ENCODE results near the gene RIMS1.
A peak's percentile ranks its signal among the peaks of the same experiment; 100 is the strongest.

The RIMS1 gene

DNA sequence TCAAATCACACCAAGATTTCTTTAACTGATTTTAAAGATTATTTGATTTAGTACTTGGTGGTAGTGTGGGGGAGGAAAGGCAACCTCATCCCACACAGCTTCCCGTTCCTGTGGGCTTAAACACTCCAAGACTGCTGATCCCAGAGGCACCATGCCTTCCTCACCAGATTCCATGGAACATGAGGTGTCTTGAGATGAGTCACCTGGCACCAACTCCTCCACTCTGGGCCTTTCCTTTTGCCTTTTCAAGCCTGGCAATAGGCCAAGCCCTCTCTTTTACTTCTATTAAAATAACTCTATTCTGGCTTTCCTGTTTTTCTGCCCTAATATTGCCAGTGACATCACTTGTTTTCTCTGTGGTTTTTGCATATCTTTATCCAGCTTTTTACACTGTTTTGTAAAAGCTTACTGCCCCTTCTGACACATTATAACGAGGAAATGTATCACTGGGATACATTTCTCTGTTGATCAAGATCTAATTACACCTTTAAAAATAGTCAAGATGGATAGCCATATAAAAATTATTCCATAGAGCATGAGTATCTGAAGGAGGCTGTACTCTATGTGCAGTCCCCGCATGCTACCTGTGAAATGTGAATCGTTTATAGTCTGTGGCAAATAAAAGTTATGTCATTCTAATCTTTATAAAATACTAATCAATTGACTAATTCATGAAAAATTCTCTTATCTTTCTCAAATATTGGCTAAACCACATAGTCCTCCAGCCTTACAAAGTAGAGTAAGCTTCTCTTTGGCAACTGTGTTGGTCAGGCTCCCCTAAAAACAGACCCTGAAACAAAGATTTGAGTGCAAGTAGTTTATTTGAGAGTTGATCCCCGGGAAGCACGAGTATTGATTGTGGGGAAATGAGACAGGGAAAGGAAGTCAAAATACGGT is 477.7 kb downstream of the RIMS1 start:
- Histone ChIP-seq H3K9ac (ENCODE audit: low read depth, low read length) (no peak overlapping the region), H3K36me3 (ENCODE audit: insufficient read depth, low read length) (no peaks in the 10 kb centered on the region), H3K9me3 (replicated peaks; ENCODE audit: low read length) (no peaks in the 10 kb centered on the region), H3K4me2 (ENCODE audit: low read length) (peak overlapping the region; percentile 15), H3K4me3 (ENCODE audit: low read length) (no peak overlapping the region), H3K27me3 (ENCODE audit: control insufficient read depth, insufficient read depth, low read length) (no peaks in the 10 kb centered on the region), H3K4me1 (ENCODE audit: control insufficient read depth, insufficient read depth, low read length) (peaks cover 20% of the 10 kb centered on the region)

DNA sequence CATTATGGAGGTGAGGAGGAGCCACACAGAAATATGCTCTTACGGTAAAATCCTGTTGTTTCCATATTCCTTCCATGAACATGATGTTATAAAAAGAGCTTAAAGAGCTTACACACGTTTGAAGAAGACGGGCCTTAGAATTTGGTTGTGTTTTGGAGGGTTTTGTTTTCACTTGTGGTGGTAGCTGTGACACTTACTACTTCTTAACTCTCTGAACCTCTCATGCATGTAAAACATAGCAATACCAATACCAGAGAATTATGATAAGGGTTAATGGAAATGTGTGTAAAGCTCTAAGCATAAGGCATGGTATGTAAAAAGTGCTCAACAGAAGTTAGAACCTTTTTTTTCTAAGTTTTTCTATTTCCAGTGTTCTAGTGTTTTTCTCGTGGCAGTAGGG is 479.4 kb downstream of the RIMS1 start:
- H3K27me3 ChIP-seq (ENCODE audit: control insufficient read depth, insufficient read depth, low read length): no peaks in the 10 kb centered on the region
- H3K4me3 ChIP-seq (ENCODE audit: low read length): no peak overlapping the region
- H3K9ac ChIP-seq (ENCODE audit: low read depth, low read length): no peak overlapping the region
- no peaks in the 10 kb centered on the region for H3K36me3 ChIP-seq (ENCODE audit: insufficient read depth, low read length)
- no peaks in the 10 kb centered on the region for H3K9me3 ChIP-seq (replicated peaks; ENCODE audit: low read length)
- no peak overlapping the region for H3K4me2 ChIP-seq (ENCODE audit: low read length)
- H3K4me1 ChIP-seq (ENCODE audit: control insufficient read depth, insufficient read depth, low read length): peaks cover 20% of the 10 kb centered on the region

DNA sequence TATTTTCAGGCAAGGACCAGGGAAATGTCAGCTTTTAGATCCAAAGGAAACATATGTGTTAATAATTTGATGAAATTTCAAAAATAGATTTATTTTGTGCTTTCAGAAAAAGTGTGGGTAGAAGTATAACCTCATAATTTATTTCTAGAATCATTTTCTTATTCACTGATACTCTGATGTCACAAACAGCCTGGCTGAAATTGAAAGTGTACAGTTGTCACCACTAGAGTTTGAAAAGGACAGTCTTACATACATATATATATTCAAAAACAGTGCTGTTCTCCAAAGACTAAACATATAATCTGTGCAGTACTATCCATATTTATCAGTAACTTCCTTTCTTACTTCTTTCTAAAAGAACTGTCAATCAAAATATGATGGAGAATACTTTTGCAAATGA is 481.1 kb downstream of the RIMS1 start:
- Histone ChIP-seq H3K36me3 (ENCODE audit: insufficient read depth, low read length) (no peaks in the 10 kb centered on the region), H3K27me3 (ENCODE audit: control insufficient read depth, insufficient read depth, low read length) (no peaks in the 10 kb centered on the region), H3K4me2 (ENCODE audit: low read length) (no peak overlapping the region), H3K9me3 (replicated peaks; ENCODE audit: low read length) (no peaks in the 10 kb centered on the region), H3K4me3 (ENCODE audit: low read length) (no peak overlapping the region), H3K4me1 (ENCODE audit: control insufficient read depth, insufficient read depth, low read length) (peaks cover 20% of the 10 kb centered on the region), H3K9ac (ENCODE audit: low read depth, low read length) (no peak overlapping the region)

DNA sequence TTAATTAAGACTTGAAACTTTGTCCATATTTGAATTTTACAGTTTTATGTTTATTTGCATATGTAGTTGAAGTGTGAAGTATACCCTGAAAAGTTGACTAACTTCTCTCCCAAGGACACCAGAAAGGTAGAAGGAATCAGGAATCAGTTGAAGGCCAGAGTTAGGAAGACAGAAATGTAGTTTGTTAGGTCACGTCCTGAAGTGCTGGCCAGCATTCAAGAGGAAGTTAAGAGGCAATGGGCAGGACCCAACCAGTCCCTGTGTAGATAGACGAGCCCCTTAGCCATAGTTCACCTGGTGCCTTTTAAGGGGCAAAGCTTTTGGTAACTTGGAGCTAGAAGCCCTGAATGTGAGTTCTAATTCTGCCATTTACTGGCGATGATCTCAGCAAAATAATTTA is 485.1 kb downstream of the RIMS1 start:
- H3K9me3 ChIP-seq (replicated peaks; ENCODE audit: low read length): no peaks in the 10 kb centered on the region
- H3K36me3 ChIP-seq (ENCODE audit: insufficient read depth, low read length): no peaks in the 10 kb centered on the region
- H3K27me3 ChIP-seq (ENCODE audit: control insufficient read depth, insufficient read depth, low read length): no peaks in the 10 kb centered on the region
- H3K4me3 ChIP-seq (ENCODE audit: low read length): no peak overlapping the region
- H3K4me1 ChIP-seq (ENCODE audit: control insufficient read depth, insufficient read depth, low read length): peaks cover 2% of the 10 kb centered on the region
- no peak overlapping the region for H3K9ac ChIP-seq (ENCODE audit: low read depth, low read length)
- H3K4me2 ChIP-seq (ENCODE audit: low read length): no peak overlapping the region

DNA sequence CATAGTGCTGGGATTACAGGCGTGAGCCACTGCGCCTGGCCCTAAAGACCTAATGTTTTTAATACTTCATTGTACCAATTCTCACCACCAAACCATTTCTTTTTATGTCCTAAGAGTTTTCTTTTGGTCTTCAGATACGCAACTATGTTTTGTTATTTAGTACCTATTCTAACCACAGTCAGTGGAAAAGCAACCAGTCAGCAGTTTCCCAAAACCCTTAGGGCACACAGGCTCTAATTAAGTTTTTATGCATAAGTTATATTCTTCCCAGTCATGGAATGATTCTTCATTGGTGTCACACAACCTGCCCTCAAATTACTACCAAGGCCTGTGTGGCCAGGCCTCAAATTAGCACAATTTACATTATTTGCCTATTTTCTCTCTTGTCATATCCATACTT is 487.8 kb downstream of the RIMS1 start:
- H3K36me3 ChIP-seq (ENCODE audit: insufficient read depth, low read length): no peaks in the 10 kb centered on the region
- no peak overlapping the region for H3K9ac ChIP-seq (ENCODE audit: low read depth, low read length)
- H3K27me3 ChIP-seq (ENCODE audit: control insufficient read depth, insufficient read depth, low read length): no peaks in the 10 kb centered on the region
- H3K4me2 ChIP-seq (ENCODE audit: low read length): no peak overlapping the region
- no peaks in the 10 kb centered on the region for H3K9me3 ChIP-seq (replicated peaks; ENCODE audit: low read length)
- no peak overlapping the region for H3K4me3 ChIP-seq (ENCODE audit: low read length)
- H3K4me1 ChIP-seq (ENCODE audit: control insufficient read depth, insufficient read depth, low read length): peaks cover 2% of the 10 kb centered on the region

DNA sequence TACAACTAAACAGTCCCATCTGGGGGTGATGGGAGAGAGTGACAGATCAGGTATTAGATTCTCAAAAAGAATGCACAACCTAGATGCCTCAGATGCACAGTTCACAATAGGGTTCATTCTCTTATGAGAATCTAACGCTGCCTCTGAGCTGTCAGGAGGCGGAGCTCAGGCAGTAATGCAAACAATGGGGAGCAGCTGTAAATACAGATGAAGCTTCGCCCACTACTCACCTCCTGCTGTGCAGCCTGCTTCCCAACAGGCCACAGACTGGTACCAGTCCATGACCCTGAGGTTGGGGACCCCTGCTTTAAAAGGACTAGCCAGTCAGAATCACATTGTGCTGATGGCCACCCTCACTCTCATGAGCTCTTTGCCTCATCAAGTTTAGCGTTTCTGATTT is 488.5 kb downstream of the RIMS1 start:
- no peak overlapping the region for H3K4me3 ChIP-seq (ENCODE audit: low read length)
- no peaks in the 10 kb centered on the region for H3K9me3 ChIP-seq (replicated peaks; ENCODE audit: low read length)
- H3K27me3 ChIP-seq (ENCODE audit: control insufficient read depth, insufficient read depth, low read length): no peaks in the 10 kb centered on the region
- no peak overlapping the region for H3K4me2 ChIP-seq (ENCODE audit: low read length)
- H3K9ac ChIP-seq (ENCODE audit: low read depth, low read length): no peak overlapping the region
- H3K4me1 ChIP-seq (ENCODE audit: control insufficient read depth, insufficient read depth, low read length): peaks cover 2% of the 10 kb centered on the region
- no peaks in the 10 kb centered on the region for H3K36me3 ChIP-seq (ENCODE audit: insufficient read depth, low read length)

DNA sequence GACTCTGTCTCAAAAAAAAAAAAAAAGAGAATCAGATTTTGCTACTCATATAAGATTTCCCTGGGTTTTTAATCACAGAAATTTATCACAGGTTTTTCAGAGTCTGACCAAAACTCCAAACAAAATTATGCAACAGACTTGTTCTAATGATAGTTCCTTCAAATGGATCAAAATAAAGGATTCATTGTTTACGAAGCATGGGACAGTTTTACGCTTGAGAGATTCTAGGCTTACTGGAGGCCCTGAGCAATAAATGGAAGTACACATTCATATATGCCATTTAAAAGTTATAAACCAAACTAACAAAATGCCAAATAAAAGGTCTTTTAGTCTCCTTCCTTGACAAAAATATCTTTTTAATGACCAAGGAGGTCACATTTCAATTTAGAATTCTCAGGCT is 490.4 kb downstream of the RIMS1 start:
- Histone ChIP-seq H3K9ac (ENCODE audit: low read depth, low read length) (no peak overlapping the region), H3K4me3 (ENCODE audit: low read length) (no peak overlapping the region), H3K4me1 (ENCODE audit: control insufficient read depth, insufficient read depth, low read length) (peaks cover 2% of the 10 kb centered on the region), H3K27me3 (ENCODE audit: control insufficient read depth, insufficient read depth, low read length) (no peaks in the 10 kb centered on the region), H3K4me2 (ENCODE audit: low read length) (no peak overlapping the region), H3K36me3 (ENCODE audit: insufficient read depth, low read length) (no peaks in the 10 kb centered on the region), H3K9me3 (replicated peaks; ENCODE audit: low read length) (no peaks in the 10 kb centered on the region)

DNA sequence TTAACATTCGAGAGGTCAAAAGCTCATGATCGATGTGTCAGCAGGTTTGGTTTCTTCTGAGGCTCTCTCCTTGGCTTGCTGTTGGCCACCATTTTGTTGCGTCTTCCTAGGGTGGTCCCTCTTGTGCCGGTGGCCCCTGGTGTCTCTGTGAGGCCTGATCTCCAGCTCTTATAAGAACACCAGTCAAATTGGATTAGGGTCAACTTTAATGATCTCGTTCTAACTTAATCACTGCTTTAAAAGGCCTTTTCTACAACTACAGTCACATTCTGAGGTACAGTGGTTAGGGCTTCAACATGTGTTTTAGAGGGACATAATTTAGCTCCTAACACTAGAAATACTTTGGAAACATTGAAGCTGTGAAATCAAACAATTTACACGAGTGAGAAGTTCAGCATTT is 494.7 kb downstream of the RIMS1 start:
- H3K27me3 ChIP-seq (ENCODE audit: control insufficient read depth, insufficient read depth, low read length): no peaks in the 10 kb centered on the region
- no peak overlapping the region for H3K9ac ChIP-seq (ENCODE audit: low read depth, low read length)
- H3K4me1 ChIP-seq (ENCODE audit: control insufficient read depth, insufficient read depth, low read length): no peaks in the 10 kb centered on the region
- H3K36me3 ChIP-seq (ENCODE audit: insufficient read depth, low read length): no peaks in the 10 kb centered on the region
- H3K4me2 ChIP-seq (ENCODE audit: low read length): no peak overlapping the region
- H3K9me3 ChIP-seq (replicated peaks; ENCODE audit: low read length): no peaks in the 10 kb centered on the region
- no peak overlapping the region for H3K4me3 ChIP-seq (ENCODE audit: low read length)

DNA sequence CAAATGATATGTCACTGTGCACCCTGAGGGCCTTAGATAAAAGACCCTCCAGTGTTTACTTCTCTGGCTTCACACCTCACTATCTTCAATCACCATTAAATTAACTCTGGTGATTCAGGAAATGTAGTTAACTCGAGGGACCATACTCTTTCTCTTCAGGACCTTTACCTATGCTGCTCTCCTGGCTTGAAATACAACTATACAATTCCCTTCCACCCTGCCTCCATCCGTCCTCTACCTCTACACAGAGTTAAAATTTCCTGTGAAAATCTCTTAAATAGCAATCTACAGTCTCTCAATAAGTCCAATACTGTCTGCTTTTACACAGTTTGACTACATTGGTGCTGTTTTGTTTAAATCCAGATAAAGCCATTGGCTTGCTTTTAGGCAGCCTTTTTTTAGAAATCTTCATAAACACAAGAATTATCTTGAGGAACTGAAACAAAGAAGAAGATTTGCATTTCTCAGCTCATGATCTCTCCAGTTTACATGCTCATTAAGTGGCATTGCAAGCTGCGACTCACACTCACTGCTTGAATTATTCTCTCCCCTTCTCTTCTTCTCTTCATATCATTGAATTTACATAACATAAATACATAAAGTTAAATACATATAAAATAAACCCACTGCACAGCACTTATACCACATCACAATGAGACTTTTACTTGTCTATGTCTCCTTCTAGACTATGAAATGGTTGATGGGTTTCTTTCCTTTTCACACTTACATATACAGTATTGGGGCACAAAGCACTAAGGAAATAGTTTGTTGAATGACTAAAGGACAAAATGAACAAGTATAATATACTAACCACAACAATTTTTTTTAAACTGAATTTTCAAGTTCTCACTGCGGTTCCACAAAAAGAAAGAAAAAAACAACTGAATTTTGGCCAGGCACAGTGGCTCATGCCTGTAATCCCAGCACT is 496.5 kb downstream of the RIMS1 start:
- no peaks in the 10 kb centered on the region for H3K27me3 ChIP-seq (ENCODE audit: control insufficient read depth, insufficient read depth, low read length)
- H3K9ac ChIP-seq (ENCODE audit: low read depth, low read length): no peak overlapping the region
- H3K4me2 ChIP-seq (ENCODE audit: low read length): no peak overlapping the region
- no peaks in the 10 kb centered on the region for H3K36me3 ChIP-seq (ENCODE audit: insufficient read depth, low read length)
- H3K4me3 ChIP-seq (ENCODE audit: low read length): no peak overlapping the region
- no peaks in the 10 kb centered on the region for H3K4me1 ChIP-seq (ENCODE audit: control insufficient read depth, insufficient read depth, low read length)
- H3K9me3 ChIP-seq (replicated peaks; ENCODE audit: low read length): no peaks in the 10 kb centered on the region

DNA sequence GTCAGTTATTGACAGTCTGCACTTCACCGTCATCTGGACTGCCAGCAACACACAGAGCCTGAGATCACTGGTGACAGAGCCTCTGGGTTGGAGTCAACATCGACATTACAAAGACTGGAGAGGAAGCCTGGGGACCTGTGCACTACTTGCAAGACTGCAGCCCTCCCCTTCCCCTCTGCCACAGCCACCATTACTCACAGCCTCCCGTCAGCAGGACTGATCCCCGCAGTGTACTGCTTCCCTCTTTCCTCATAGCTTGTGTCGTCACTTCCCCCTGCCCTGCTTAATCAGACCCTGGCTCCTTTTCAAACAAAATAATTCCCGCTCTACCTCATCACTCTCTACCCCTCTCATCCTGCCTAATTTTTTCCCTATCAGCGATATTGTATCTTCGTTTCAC is 500.0 kb downstream of the RIMS1 start:
- H3K36me3 ChIP-seq (ENCODE audit: insufficient read depth, low read length): no peaks in the 10 kb centered on the region
- no peaks in the 10 kb centered on the region for H3K27me3 ChIP-seq (ENCODE audit: control insufficient read depth, insufficient read depth, low read length)
- no peaks in the 10 kb centered on the region for H3K9me3 ChIP-seq (replicated peaks; ENCODE audit: low read length)
- no peak overlapping the region for H3K9ac ChIP-seq (ENCODE audit: low read depth, low read length)
- H3K4me3 ChIP-seq (ENCODE audit: low read length): no peak overlapping the region
- H3K4me2 ChIP-seq (ENCODE audit: low read length): no peak overlapping the region
- no peaks in the 10 kb centered on the region for H3K4me1 ChIP-seq (ENCODE audit: control insufficient read depth, insufficient read depth, low read length)

DNA sequence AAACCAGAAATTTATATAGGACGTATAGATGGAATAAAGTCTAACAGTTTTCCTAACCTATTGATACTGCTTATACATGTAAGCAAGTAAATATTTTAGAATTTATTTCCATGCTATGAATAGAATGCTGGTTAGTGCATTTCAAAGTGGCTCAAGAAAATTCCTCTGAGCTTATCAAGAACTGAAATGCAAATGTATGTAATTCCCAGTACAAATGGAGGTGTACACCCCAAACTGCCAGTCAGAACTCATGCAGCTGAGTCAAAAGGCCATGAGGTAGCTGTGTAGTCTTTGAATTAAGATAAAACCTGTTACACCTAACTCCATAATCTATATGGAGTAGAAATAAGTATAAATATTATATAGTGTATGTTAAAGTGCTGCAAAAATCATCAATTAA is 503.3 kb downstream of the RIMS1 start:
- Histone ChIP-seq H3K4me1 (ENCODE audit: control insufficient read depth, insufficient read depth, low read length) (no peaks in the 10 kb centered on the region), H3K4me3 (ENCODE audit: low read length) (no peak overlapping the region), H3K36me3 (ENCODE audit: insufficient read depth, low read length) (no peaks in the 10 kb centered on the region), H3K9me3 (replicated peaks; ENCODE audit: low read length) (no peaks in the 10 kb centered on the region), H3K9ac (ENCODE audit: low read depth, low read length) (no peak overlapping the region), H3K27me3 (ENCODE audit: control insufficient read depth, insufficient read depth, low read length) (no peaks in the 10 kb centered on the region), H3K4me2 (ENCODE audit: low read length) (no peak overlapping the region)
